SH-SY5Y (cell line): Measurements from ENCODE around the gene ZC2HC1C.

Source experiments
- GATA2 ChIP-seq: IDR thresholded peaks from 2 replicates; pipeline ENCODE4 v1.6.1; 2011; ENCODE audit warnings: mild to moderate bottlenecking, low read depth, low read length
- GATA3 ChIP-seq: IDR thresholded peaks from 2 replicates; pipeline ENCODE4 v1.6.1; 2011; ENCODE audit warnings: low read depth, mild to moderate bottlenecking, low read length, moderate library complexity

- TF ChIP-seq GATA2 (no peak), GATA3 (no peak)
These were observed 25.1 kb upstream of the ZC2HC1C start for GRCh38 chr14:75044322-75044721.
